CD4-positive, alpha-beta T cell treated with Interleukin-10 for 1 hour (primary cell): ENCODE results near the gene TAS2R50.
A peak's percentile ranks its signal among the peaks of the same experiment; 100 is the strongest.
"Not testable (repeated sequence)": the region's sequence is repeated elsewhere in the genome, so short reads cannot be mapped to it uniquely, and the experiment has no call there.

Experiments
- DNase-seq: peaks from one replicate; pipeline ENCODE4 v3.0.0-alpha.2; 2020

The TAS2R50 gene, protein sequence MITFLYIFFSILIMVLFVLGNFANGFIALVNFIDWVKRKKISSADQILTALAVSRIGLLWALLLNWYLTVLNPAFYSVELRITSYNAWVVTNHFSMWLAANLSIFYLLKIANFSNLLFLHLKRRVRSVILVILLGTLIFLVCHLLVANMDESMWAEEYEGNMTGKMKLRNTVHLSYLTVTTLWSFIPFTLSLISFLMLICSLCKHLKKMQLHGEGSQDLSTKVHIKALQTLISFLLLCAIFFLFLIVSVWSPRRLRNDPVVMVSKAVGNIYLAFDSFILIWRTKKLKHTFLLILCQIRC

DNA sequence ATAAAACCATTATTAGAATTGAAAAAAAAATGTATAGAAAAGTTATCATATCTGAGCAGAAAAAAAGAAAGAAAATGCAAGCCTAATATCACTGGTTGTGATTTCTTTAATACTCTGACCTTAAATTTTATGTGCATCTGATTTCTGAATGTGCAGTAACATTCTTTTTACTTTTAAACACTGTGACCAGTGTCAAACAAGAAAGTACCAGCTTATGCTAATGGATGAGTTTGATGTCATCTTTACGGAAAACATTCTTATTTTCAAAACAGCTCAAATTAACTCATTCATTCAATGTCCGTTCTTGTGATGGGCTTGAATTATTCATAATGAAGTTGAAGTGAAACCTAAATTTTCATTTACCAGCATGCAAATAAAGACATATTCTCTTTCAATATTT, at the start of gene TAS2R50:
TAS2R50 (minus strand) TSS at position 101 of the 400 bp plus-strand sequence; CDS start at position 49, 52 bp downstream.
- DNase-seq = no peak

DNA sequence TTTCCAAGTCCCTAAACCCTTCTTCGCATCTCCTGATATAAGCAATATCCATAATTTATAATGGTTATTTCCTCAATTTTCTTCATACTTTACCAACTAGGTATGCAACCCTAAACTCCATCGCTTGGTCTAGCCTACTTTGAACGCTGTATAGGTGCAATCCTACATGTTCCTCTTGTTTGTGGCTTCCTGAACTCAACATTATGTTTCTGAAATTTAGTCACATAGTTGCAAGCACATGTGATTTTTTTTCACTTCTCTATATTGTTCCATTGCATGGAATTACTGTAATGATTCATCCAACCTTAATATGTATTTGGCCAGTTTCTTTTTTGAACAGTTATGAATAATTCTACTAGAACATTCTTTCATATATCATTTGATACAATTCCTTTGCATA, 47.2 kb upstream of the TAS2R50 start:
- DNase-seq = not testable (repeated sequence)

DNA sequence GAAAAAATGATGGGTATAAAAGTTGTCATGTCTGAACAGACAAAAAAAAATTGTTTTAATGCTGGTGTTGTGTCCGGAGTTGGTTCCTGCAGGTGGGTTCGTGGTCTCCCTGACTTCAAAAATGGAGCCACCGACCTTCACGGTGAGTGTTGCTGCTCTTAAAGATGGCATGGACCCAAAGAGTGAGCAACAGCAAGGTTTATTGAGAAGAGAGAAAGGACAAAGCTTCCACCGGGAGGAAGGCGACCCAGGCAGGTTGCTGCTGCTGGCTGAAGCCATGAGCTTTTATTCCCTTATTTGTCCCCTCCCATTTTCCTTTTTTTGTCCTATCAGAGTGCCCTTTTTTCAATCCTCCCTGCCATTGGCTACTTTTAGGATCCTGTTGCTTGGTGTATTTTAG, 44.6 kb upstream of the TAS2R50 start, which contains the start of gene TAS2R31:
TAS2R31 (minus strand) TSS at position 101 of the 400 bp plus-strand sequence; CDS start at position 29, 72 bp downstream.
- DNase-seq = no peak

DNA sequence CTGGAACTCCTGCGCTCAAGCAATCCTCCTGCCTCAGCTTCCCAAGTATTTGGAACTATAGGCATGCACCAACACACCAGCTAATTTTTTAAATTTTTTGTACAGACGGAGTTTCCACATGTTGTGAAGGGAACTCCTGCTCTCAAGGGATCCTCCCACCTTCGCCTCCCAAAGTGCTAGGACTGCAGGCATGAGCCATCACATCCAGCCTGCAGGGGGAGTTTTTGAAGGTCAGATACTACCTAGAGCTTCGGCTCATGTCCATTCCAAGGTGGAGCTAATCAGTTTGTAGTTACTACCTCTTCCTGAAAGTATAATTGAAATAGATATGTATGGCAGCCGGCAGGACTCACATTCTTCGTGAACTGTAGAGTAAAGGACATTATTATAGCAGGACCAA, 39.4 kb upstream of the TAS2R50 start:
- DNase-seq = no peak

DNA sequence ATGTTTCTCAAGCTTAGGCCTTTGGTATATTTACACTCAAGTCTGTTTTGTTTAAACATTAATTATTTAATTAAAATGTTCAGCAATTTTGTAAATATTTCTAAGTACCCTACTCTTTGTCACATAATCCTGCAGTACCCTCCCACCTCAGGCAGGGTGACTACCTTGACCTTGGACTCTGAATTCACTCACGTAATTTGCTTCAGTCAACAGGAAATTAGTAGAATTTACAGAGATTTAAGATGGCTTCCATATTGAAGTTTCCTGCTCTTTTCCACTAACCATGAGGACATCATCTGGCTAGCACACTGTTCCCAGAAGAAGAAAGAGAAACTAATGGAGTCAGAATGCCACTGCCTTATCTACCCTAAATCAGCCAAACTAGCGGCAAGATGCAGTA, 36.7 kb upstream of the TAS2R50 start:
- no peak for DNase-seq

DNA sequence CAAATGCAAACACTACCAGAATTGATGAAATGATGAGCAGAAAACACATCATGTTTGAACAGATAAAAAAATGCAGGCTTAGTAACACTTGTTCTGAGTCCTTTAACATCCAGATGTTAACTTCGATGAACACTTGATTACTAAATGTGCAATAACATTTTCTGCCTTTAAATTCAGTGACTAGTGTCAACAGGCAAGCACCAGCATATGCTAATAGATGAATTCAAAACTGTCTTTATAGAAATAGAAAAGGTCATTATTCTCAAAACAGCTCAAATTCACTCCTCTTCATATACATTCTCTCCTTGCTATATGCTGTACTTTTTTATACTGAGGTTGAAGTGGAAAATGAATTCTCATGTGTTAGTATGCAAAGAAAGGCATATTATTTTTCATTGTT, 35.8 kb upstream of the TAS2R50 start, which contains the start of gene TAS2R19:
TAS2R19 (minus strand) TSS at position 101 of the 400 bp plus-strand sequence; CDS start at position 52, 49 bp downstream.
- no peak for DNase-seq

DNA sequence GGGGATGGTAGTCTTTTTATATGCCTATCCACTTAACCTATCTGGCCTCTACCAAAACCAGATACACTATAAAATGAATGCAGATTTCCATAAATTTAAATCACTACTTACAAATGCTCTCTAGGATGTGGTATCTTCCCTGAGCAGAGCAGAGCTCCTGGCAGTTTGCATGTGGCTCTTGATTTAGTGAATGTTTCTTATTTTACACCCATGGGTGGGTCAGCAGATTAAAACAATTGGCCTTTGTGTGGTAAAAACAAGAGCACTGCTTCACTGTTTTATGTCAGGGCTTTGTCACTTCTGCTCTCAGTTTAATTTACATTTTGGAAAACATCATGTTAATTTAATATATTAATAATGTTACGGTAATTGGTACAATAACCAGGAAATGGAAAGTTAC, 30.2 kb upstream of the TAS2R50 start:
- DNase-seq = no peak

DNA sequence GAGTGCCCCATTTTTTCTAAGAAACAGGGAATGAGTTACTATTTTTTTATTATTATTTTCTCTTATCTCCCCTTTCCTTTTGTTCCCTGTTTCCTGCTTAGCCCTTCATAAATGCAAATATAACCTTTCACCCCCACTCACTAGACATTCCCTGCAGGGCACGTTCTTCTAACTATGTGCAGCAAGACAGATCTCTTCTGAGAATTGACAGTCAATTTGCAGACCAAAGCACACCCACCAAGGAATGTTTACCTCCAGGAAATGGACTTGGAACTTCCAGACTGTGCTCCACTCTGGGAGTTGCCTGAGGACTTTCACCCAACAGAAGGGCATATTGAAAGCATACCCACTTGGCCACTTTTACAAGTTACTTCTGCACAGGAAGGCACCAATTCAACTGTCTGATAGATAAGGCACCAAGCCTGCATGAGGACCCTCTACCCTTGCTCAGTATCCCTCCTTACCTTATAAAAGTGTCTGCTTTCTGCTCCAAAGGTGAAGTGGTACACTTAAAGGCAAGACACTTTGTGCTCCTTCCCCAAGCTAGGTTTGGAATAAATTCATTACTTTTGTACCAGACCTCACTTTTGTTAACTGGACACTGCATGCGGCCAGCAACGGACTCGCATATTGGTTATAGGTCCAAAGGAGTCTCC, 29.2 kb upstream of the TAS2R50 start:
- no peak for DNase-seq

DNA sequence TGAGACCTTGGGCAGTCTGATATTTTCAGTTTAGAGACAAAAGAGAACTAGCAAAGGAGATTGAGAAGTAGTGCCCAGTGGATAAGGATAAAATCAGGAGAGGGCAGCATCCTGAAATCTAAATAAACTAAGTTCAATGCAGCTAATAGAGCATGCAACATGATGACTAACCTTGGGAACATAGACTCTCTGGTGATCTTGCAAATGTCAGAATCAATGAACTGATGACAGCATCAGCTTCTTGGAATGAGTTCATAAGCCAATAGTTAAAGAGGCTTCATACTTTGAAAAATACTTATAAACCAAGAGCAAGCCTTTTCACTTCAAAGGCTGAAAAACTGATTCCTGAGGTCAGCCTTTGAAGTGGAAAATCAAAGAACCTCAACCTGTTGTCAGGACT, 27.5 kb upstream of the TAS2R50 start:
- no peak for DNase-seq

DNA sequence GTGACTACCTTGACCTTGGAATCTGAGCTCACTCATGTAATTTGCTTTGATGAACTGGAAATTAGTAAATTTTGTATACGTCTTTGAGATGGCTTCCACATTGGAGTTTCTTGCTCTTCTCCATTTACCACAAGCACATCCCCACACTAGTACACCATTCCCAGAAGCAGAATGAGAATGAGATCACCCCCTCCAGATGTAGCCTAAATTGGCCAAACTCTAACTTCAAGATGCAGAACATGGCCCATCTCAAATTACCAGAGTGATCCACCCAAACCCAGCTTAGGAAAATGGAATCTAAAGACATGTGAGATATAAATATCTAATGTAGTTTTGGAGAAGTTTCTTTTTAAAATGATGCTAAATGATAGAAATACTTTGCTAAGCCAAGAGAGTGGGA, 20.9 kb upstream of the TAS2R50 start:
- DNase-seq = no peak

DNA sequence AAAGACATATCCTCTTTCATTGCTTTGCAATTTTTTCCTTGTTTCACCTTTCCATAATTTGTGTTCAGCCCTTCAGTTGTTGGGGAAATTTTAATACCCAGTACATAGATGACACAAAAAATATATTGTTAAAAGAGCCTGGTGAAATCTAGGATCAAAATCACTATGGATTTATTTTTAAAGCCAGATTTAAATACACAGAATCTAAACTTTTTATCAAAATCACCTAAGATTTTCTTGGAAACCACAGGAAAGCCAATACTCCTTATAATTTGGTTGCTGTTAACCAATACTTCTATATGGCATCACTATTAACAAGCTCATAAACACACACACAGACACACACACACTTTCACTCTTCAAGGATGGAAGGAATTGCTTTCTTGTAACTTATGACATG, 11.5 kb upstream of the TAS2R50 start, which contains the start of gene TAS2R20:
TAS2R20 (minus strand) TSS at position 101 of the 400 bp plus-strand sequence. CDS start 429 bp downstream, outside the sequence.
- DNase-seq = no peak

DNA sequence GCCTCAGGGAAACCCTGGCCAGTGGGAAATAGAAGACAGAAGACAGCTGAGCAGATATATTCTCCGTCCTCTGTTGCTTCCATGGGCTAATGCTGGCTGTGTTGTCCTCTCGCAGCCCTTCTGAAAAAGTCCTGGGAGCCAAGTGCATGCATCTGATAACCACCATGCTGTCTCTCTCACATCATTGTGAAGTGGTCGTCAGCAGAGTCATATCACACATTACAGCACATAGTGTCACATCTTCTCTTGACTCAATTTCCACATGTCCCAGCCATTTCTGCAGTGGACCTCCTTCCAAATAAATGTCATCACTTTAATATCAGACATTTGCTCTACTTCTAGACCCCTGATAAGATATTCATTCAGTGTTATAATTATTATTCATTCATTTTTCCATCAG, 7.6 kb upstream of the TAS2R50 start:
- DNase-seq = no peak

DNA sequence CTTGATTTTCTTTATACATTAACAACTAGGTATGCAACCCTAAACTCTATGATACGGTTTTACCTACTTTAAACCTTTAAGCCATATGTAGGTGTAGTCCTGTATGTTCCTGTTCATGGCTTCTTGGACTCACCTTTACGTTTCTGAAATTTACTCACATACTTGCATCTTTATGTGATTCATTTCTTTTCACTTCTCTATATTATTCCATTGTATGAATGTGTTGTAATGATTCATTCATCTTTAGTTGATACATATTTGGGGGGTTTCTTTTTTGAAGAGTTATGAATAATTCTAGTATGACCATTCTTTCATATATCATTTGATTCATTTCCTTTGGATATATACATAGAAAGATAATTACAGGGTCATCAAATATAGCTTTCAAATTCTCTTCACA, 2.4 kb upstream of the TAS2R50 start:
- no peak for DNase-seq

DNA sequence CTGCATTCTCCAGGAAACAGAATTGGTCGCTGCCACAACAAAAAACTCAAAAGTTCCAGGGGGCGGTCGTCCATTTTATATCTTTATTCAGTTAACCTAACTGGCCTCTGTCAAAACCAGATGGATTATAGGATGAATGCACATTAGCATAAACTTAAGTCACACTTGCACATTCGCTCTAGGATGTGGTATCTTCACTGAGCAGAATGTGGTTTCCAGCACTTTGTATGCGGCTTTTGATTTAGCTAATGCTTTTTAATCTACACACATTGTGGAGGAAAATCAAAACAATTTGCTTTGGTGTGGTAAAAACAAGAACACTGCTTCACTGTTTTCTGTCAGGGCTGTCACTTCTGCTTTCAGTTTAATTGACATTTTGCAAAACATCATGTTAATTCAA, 4.5 kb downstream of the TAS2R50 start:
- peak; percentile 69 for DNase-seq

DNA sequence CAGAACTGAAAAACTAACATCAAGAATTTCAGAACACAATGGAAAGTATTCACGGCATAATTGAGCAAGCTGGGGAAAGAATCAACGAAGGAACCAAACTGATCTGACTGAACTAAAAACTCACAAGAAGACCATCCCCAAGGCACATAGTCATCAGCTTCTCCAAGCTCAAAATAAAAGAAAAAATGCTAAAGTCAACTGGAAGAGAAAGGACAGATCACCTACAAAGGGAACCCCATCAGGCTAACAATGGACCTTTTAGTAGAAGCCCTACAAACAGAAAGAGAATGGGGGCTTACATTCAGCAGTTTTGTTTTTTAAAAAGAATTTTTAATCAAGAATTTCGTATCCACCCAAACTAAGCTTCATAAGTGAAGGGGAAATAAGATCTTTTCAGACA, 11.7 kb downstream of the TAS2R50 start:
- no peak for DNase-seq

DNA sequence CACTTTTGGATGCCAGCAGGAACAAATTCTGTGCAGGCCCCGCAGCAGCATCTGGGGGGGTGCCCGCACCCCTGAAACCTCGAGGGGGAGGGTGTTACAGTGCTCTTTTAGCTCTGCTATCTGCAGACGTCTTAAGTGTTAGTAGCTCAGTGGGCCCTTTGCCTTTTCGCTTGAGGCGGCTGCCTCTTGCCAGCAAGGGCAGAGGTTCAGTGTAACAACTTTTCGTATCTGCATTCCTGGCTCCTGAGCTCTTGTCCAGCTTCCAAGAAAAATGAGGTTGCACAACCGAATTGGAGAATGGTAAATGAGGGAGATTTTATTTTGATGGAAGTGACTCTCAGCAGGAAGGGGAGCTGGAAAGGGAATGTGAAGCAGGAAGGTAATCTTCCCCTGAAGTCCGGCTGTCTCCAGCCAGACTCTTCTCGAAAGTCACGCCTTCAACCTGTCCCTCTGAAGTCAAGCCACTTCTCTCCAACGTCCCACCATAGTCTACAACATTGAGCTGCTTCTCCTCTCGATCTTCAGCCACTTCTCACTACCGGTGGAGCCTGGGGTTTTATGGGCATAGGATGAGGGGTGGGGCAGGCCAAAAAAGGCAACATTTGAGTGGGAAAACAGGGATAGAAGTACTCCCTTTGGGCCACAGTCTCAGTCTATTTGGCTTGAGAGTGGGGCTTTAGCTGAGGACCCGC, 17.8 kb downstream of the TAS2R50 start:
- no peak for DNase-seq

DNA sequence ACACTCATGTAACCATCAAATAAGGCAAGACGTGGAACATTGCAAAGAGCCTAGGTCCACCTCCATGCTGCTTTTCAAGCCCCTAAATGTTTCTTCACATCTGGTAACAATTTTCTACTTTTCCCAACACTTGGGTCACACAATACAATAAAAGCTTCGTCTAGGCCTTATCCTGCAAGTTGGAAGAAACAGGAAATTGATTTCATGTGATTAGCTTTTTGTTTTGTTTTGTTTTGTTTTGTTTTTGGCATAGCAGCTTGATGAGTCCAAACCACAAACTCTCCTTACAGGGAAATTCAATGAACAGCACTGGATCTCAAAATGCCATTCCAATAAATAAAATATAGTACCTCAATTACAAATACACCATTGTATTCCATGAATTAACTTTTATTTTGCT, 19.3 kb downstream of the TAS2R50 start:
- no peak for DNase-seq

DNA sequence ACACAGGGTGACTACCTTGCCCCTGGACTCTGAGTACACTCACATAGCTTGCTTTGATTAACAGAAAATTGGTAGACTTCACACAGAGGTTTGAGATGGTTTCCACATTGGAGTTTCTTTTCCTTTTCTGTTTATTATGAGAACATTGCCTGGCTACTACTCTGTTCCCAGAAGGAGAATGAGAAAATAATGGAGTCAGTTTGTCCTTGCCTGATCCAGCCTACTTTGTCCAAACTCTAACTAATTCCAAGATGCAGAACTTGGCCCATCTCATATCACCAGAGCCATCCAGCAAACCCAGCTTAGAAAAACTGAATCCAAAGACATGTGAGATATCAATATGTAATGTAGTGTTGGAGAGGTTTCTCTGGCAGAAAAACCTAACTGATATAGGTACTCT, 20.4 kb downstream of the TAS2R50 start:
- no peak for DNase-seq

DNA sequence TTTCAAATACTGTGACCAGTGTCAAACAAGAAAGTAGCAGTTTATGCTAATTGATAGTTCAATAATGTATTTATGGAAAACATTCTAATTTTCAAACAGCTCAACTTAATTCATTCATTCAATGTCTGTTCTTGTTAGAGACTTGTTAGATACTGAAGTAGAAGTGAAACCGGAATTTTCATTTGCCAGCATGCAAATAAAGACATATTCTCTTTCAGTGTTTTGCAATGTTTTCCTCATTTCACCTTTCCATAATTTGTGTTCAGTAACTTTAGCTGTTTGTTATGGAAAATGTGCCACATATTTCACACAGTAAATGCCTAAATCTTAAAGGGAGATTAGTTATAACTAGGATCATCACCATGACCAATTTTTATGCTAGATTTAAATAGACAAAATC, 21.2 kb downstream of the TAS2R50 start:
- DNase-seq = no peak

DNA sequence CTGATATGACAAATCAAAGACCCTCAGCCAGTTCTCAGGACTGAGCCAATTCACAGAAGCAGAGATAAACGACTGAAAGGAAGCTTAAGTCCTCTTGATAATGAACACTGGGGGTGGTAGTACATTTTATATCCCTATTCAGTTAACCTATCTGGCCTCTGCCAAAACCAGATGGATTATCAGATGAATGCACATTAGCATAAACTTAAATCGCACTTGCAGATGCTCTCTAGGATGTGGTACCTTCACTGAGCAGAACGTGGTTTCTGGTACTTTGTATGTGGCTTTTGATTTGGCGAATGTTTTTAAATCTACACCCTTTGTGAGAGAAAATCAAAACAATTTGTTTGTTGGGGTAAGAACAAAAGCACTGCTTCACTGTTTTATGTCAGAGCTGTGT, 26.5 kb downstream of the TAS2R50 start:
- DNase-seq = peak; percentile 21

DNA sequence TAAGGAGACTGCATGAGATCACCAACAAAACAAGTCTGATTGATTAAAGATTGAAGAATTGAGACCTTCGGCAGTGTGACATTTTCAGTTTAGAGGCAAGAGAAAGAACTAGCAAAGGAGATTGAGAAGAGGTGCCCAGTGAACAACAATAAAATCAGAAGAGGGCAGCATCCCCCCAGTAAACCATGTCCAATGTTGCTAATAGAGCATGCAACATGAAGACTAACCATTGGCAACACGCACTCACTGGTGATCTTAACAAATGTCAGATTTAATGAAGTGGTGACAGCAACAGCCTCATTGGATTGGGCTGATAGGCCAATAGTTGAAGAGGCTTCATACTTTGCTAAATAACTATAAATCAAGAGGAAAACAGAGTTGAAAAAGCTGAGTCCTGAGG, 26.9 kb downstream of the TAS2R50 start:
- no peak for DNase-seq

DNA sequence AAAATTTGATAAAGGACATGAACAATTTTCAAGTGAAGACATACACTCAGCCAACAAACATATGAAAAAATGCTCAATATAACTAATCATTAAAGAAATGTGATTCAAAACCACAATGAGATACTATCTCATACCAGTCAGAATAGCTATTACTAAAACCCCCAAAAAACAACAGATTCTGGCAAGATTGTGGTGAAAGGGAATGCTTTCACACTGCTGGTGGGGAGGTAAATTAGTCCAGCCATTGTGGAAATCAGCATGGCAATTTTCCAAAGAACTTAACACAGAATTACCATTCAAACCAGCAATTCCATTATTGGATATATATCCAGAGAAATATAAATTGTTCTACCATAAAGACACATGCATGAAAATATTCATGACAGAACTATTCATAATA, 29.0 kb downstream of the TAS2R50 start:
- DNase-seq = no peak

DNA sequence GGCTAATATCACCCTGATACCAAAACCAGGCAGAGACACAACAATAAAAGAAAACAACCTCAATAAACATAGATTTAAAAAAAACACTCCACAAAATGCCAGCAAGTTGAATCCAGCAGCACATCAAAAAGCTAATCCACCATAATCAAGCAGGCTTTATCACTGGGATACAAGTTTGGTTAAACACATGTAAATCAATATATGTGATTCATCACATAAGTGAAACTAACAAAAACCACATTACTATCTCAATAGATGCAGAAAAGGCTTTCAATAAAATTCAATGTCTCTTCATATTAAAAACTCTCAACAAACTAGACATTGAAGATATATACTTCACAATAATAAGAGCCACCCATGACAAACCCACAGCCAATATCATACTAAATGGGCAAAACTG, 30.6 kb downstream of the TAS2R50 start:
- DNase-seq = no peak

DNA sequence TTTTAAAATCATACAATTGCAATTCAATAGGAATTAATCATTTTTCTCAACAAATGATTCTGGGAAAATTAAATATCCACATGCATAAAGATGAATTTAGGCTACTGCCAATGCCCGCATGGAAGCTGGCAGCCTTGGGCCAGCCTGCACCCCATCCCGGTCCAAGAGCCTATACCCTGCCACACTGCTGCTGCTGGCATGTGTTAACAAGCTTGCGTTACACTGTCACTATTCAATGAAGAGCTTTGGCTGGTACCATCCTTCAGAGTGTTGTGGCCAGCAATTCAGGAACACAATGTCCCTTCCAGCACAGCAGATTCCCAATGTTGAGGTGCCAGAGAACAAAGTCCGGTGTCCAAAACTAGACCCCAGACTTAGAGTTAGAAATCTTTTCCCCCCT, 34.1 kb downstream of the TAS2R50 start:
- DNase-seq = no peak
